HG02840 (cell line): ENCODE data around the gene CPLX4.
A peak's percentile ranks its signal among the peaks of the same experiment; 100 is the strongest.

Source experiments
- ATAC-seq: cut with Tn5 transposase; IDR thresholded peaks from one replicate; pipeline ENCODE4 v1.9.1; 2021; ENCODE audit warnings: mild to moderate bottlenecking, moderate library complexity, moderate number of reproducible peaks; ENCODE audit not compliant: unreplicated experiment, low FRiP score

CPLX4 gene

GRCh38 chr18:59308248-59308937 is 10.1 kb downstream of the CPLX4 start:
- ATAC-seq = peak; percentile 67

- no peak for ATAC-seq
Measured at GRCh38 chr18:59306640-59307039, 11.8 kb downstream of the CPLX4 start.

- no peak for ATAC-seq
Measured at GRCh38 chr18:59305295-59305694, 13.2 kb downstream of the CPLX4 start.

- ATAC-seq = no peak
Measured at GRCh38 chr18:59303656-59304195, 14.7 kb downstream of the CPLX4 start.

GRCh38 chr18:59303006-59303405 is 15.4 kb downstream of the CPLX4 start:
- no peak for ATAC-seq

- ATAC-seq = no peak
Measured at GRCh38 chr18:59301929-59302328, 16.5 kb downstream of the CPLX4 start.

- ATAC-seq = no peak
Measured at GRCh38 chr18:59300676-59301285, 17.7 kb downstream of the CPLX4 start.

GRCh38 chr18:59298871-59299270 is 19.6 kb downstream of the CPLX4 start:
- ATAC-seq = no peak

GRCh38 chr18:59293317-59293716 is 25.1 kb downstream of the CPLX4 start:
- no peak for ATAC-seq

GRCh38 chr18:59286341-59286740 is 32.1 kb downstream of the CPLX4 start:
- no peak for ATAC-seq

- ATAC-seq = no peak
Measured at GRCh38 chr18:59282341-59282740, 36.1 kb downstream of the CPLX4 start.

GRCh38 chr18:59279722-59280121 is 38.7 kb downstream of the CPLX4 start:
- ATAC-seq = no peak

GRCh38 chr18:59279193-59279592 is 39.3 kb downstream of the CPLX4 start:
- no peak for ATAC-seq

- ATAC-seq = no peak
Measured at GRCh38 chr18:59278793-59279192, 39.7 kb downstream of the CPLX4 start.

- ATAC-seq = no peak
Measured at GRCh38 chr18:59276047-59276446, 42.4 kb downstream of the CPLX4 start.

- ATAC-seq = no peak
Measured at GRCh38 chr18:59275406-59275949, 43.0 kb downstream of the CPLX4 start.

GRCh38 chr18:59274533-59274928 is 43.9 kb downstream of the CPLX4 start:
- no peak for ATAC-seq

- ATAC-seq = no peak
Measured at GRCh38 chr18:59273759-59274532, 44.5 kb downstream of the CPLX4 start.

- ATAC-seq = no peak
Measured at GRCh38 chr18:59272891-59273758, 45.3 kb downstream of the CPLX4 start, which contains the start of gene RAX. RAX (minus strand) TSS chr18:59273454; CDS start chr18:59273206, 248 bp downstream.
